Right lobe of liver (tissue), 4 donors: Measurements from ENCODE around the gene PALM3.

Experiments used
- CTCF ChIP-seq, 4 donors: fragments of 200-600 bp in 3 of 4; fragments of 450-650 bp in 1 of 4; IDR thresholded peaks; one replicate each; pipeline versions ENCODE4 v1.5.1 to v1.8.0; 2016 to 2022; ENCODE audit warnings: antibody characterized with exemption in 4 of 4, mild to moderate bottlenecking in 2 of 4
- POLR2A ChIP-seq: fragments of 450-650 bp; IDR thresholded peaks from one replicate; pipeline ENCODE4 v1.6.1; 2017; ENCODE audit warnings: antibody characterized with exemption, mild to moderate bottlenecking
- donor health status: DM: no; HTN: no; CAD: no.
- donor health status: DM: no; HTN: no; CAD: no.
- donor health status: DM: no; HTN: yes; CAD: no.

DNA sequence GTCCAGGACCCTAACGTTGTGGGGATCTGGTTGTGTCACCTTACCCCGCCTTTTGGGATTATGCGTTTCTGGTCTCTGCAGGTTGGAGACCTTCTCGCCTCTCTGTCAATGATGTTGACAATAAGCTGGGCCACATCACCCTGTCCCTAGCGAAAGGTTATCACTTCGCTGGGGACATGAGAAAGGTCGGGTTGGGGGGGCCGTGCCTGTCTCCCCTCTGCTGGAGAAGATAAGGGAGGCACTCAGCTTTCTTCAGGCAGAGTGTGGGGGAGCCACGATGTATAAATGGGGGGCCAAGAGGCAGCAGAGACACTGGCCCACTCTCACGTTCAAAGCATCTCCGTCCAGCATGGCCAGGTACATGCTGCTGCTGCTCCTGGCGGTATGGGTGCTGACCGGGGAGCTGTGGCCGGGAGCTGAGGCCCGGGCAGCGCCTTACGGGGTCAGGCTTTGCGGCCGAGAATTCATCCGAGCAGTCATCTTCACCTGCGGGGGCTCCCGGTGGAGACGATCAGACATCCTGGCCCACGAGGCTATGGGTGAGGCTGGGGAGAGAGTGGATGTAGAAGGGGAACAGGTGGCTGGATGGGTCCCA lies 33.9 kb downstream of the PALM3 start, which contains the start of gene RLN3:
- TF ChIP-seq CTCF (IDR thresholded peaks at IDR 0.05) (no peak), POLR2A (no peak)
